GM21381 (cell line): ENCODE data around the gene LDB2.
A peak's percentile ranks its signal among the peaks of the same experiment; 100 is the strongest.
"Not testable (repeated sequence)": the region's sequence is repeated elsewhere in the genome, so short reads cannot be mapped to it uniquely, and the experiment has no call there.

ENCODE experiments used
- ATAC-seq: cut with Tn5 transposase; IDR thresholded peaks from one replicate; pipeline ENCODE4 v1.9.1; 2021; ENCODE audit warnings: mild to moderate bottlenecking, moderate library complexity; ENCODE audit not compliant: unreplicated experiment

LDB2 gene

GRCh38 chr4:16897991-16898827, at the start of gene LDB2:
TSS of gene LDB2 (minus strand) at chr4:16898645.
- ATAC-seq, result no peak

DNA sequence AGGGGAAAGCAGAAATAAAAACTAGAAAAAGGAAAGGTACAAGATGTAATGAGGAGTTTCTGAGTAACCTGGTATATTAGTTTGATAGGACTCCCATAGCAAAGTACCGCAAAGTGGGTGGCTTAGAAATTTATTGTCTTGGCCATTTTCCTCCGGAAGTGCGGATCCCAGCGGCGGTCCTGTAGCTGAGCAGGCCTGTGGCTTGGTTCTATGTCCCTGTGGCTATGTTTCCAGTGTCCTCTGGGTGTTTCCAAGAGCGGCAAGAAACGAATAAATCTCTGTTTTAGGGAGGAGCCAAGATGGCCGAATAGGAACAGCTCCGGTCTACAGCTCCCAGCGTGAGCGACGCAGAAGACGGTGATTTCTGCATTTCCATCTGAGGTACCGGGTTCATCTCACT, 44.0 kb upstream of the LDB2 start:
- no peak for ATAC-seq

DNA sequence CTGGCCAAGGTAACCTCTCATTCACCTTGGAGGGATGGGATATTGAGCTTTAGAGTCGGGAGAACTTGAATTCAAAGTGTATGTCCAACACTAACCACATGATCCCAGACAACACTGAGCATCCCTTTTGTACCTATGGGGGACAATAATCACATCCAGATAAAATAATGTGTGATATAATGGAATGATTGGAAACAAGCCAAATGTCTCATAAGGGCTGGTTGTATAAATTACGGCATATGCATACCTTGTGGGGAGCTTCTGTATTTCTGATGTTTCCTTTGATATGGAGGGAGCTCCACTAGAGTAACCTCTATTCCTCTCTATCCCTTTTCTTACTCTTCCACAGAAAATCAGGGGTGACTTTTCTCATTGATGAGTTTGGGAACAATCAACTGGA, 40.7 kb upstream of the LDB2 start:
- no peak for ATAC-seq

- ATAC-seq, result no peak
These were observed 40.1 kb upstream of the LDB2 start for GRCh38 chr4:16938512-16939040.

DNA sequence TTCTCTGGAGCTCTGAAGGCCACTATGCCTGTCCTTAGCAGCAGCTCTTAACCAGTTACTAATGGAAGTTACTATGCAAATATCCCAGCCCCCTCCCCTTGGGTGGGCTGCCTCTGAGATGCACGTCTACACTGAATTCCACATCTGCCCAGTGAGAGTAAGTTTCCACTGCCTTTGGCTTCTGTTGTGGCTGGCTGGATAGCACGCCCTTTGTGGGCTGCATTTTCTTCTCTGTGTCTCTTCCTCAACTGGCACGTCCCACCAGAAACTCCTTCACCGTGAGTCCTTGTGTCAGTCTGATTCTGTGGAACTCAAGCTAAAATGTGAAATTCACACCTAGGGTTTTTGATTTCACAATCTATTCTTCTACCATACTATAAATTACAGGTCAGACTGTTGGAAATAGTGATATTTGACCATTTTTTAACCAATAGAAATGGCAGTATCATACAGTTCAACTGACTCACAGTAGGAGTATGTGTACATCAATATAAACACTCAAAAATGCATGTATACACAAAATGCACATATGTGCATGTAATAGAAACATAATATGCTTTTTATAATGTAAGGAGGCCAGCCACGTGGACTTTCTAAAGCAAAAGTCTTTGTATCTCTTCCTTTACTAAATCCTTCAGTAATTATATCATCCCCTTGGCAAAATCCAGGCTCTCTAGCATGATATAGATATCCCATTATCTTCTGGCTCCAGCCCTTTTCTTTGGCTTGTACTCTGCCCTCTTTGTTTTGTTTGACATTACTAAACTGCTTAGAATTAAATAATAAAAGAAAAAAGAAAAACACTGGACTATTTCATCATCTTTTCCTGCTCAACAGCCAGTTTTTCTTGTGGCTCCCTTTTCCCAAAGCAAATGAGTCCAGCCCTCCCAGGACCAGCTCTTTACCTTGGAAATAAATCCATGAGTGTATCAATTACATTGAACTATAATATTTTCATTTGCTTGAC, 33.2 kb upstream of the LDB2 start:
- ATAC-seq, result no peak

DNA sequence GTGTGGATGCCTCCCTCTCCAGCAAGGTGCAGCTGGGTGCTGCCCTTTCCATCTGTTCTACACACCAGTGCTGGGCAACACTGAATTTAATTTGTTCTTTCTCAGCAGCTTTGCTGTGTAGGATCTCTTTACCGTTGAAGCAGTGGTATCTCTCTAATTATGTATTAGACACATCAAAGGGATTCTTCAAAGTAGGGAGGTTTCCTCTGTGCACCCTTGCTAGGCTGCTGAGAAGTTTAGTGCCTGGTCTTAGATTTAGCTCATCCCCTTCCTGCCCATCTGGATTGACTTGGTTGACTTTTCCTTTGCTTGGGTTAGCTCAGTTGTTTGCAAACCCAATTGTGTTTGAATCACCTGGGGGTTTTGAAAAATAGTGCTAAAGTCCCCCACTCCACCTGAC, 27.8 kb upstream of the LDB2 start:
- no peak for ATAC-seq

DNA sequence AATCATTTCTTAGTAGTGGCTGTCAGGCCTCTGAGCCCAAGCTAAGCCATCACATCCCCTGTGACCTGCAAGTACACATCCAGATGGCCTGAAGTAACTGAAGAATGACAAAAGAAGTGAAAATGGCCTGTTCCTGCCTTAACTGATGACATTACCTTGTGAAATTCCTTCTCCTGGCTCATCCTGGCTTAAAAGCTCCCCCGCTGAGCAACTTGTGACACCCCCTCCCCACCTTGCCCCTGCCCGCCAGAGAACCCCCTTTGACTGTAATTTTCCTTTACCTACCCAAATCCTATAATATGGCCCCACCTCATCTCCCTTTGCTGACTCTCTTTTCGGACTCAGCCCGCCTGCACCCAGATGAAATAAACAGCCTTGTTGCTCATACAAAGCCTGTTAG, 20.3 kb upstream of the LDB2 start:
- not testable (repeated sequence) for ATAC-seq

DNA sequence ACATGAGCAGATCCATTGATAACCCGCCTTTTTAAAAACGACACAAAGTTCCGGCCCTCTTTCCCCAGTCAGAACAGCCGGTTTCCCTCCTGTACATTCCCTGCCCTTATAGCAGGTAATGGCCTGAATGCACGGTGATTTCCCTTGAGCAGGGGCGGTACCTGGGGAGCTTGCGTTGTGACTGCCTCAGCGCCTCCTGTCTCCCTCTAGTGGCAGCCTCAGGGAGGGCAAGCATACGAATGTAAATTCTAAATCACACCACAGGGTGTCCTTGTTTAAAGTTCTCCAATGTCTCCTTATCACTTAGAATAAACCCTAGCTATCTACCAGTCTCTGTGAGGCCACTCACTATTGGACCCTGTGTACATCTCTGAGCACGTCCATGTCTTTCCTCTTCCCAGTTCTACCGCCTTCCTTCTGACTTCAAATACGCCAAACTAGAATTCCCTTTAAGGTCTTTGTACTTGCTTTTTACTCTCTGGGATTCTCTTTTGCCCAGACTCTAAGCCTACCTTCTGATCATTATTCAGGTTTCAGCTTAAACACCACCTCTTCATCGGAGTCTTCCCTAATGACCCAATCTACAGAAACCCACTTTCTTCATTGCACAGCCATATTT, 18.4 kb upstream of the LDB2 start:
- ATAC-seq, result peak; percentile 96

DNA sequence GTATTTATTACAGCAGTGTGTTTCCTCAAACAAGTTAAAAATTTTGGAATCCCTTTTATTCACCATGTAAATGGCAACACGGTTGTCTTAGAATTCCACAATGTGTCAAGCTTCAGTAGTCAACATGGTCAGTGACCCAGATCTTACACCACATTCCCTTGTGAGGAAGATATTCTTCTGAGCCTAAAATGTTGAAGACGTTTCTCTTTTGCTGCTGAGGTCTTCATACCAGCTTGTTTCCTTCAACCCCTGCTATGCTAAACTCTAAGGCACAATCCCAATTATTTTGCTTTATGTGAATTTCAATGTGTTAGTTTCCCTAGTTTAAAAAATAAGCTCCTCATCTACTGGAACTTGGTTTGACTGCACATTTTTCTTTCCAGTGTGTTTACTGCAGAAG, 17.6 kb upstream of the LDB2 start:
- ATAC-seq, result no peak

- no peak for ATAC-seq
These were observed 15.8 kb upstream of the LDB2 start for GRCh38 chr4:16914208-16914607.

DNA sequence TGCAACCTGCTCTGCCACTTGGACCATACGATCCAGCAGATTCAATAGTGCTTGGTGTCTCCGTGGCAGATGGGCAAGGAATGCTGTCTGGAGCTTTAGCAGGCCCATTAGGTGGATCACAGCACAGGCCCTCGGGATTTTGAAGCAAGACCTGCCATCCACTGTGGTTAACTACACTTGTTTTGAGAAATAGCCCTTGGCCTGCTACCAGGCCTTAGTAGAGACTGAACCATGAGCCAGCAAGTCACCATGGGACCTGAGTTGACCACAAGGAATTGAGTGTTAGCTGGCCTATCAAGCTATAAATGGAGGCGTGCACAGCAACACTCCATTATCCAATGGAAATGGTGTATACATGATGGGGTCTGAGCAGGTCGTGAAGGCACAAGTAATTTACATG, 14.5 kb upstream of the LDB2 start:
- no peak for ATAC-seq

DNA sequence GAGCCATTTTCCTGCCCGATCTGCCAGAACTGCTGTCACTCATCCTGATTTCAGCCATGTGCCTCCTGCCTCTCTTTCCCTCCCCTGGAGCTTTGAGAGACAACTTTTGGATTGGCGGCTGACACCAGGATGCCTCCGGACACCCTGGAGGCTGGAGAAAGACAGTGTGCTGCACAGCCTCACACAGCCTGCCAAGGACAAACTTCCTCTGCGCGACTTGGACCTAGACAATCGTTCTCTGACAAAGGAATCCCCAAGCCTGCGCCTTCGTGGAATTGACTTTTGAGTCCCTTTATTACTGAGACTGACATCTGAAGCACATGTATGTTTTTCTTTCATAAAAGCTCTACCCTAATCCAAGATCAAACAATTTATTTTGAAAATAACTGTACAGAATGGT, 10.8 kb upstream of the LDB2 start:
- no peak for ATAC-seq

- ATAC-seq, result no peak
These were observed 10.1 kb upstream of the LDB2 start for GRCh38 chr4:16908377-16909021.

GRCh38 chr4:16900325-16900724, 1.9 kb upstream of the LDB2 start:
- no peak for ATAC-seq

DNA sequence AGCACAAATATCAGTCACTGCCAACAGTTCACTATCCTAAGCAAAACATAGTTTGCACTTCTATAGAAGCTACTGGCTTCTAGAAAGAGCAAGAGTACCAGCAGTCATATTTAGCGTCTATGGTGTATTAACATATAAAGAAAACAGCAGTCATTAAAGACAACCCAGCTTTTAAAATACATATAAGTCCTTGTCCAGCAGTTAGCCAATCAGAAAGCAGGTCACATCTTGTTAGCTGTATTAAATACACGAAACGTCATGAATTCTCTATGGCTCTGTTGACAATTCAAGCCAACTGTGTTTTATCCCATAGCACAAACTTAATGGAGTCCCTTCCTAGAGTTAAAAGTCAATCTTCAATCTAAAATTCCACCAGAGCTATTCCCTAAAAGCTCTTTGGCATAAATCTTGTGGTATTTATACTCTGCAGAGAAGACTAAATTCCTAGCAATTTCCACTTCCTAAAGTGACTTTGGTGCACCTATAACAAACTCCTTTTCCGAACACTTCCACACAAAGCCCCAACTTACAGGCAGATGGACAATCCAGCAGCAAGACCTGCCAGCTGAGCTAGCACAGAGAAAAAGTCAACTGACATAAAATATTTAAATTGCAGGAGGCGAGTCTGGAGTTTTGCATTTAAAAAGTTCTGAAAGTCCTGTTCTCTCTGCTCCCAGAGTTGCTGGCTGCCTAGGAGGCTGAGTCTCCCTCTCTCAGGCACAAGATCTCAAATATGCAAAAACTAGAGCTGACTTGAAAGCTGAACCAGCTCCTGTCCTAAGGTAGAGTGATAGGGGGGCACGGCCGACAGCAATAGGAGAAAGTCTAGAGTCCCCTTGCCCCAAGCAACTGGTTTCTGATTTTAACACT, 1.3 kb downstream of the LDB2 start:
- ATAC-seq, result no peak

- ATAC-seq, result no peak
These were observed 4.0 kb downstream of the LDB2 start for GRCh38 chr4:16894406-16894805.

- no peak for ATAC-seq
These were observed 5.2 kb downstream of the LDB2 start for GRCh38 chr4:16893141-16893651.

GRCh38 chr4:16890651-16891050, 7.8 kb downstream of the LDB2 start:
- ATAC-seq, result no peak

DNA sequence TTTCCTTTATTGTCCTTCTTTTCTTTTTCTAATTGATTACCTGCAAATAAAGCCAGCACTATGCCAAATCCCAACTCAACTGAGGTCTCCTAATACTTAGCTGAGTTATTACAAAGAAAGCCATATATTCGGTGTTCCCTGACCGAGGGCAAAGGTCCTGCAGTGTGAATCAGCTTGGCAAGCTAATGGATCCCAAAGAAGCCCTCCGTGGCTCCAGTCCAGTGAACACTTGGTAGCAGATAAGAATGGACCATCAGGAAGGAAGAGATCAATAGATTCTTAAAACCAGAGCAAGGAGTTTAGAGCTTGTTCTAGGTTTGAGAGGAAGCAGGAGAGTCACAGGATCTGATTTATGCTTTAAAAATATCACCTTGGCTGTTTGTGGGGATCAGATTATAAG, 8.5 kb downstream of the LDB2 start:
- ATAC-seq, result no peak

- ATAC-seq, result no peak
These were observed 10.6 kb downstream of the LDB2 start for GRCh38 chr4:16887887-16888286.
